GM21619 (cell line): Measurements from ENCODE around the gene BRIX1.
"Not testable (repeated sequence)": the region's sequence is repeated elsewhere in the genome, so short reads cannot be mapped to it uniquely, and the experiment has no call there.

Experiments used
- ATAC-seq: cut with Tn5 transposase; IDR thresholded peaks from one replicate; pipeline ENCODE4 v1.9.1; 2021; ENCODE audit not compliant: unreplicated experiment

Gene BRIX1

GRCh38 chr5:34913072-34913471 lies 2.4 kb upstream of the BRIX1 start:
- no peak for ATAC-seq

DNA sequence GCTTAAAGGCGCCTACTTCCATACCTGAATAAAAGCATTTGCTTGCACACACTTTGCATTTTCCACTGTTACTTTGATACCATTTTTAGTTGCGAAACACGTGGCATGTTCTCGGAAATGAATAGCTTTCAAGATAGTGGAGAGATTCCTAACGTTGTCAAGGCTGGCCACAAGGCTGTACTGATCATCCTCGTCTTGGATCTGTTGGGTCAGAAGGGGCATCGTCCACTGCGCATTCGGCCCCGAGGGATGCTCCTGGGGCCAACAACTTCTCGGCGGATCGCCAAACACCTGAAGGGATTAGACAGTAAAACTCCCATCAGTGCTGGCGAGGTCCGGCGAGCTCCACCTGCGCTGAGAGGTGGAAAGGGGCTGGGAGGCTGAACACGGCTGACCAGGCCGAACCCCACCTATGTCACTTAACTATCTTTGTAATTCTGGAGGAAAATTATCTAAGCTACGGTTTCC lies 806 bp upstream of the BRIX1 start:
- peak; percentile 20 for ATAC-seq

GRCh38 chr5:34915856-34916192 lies 313 bp downstream of the BRIX1 start:
- peak; percentile 12 for ATAC-seq

- ATAC-seq = no peak
Observed at GRCh38 chr5:34916518-34916917, 1.0 kb downstream of the BRIX1 start.

GRCh38 chr5:34918025-34918424 lies 2.5 kb downstream of the BRIX1 start:
- no peak for ATAC-seq

DNA sequence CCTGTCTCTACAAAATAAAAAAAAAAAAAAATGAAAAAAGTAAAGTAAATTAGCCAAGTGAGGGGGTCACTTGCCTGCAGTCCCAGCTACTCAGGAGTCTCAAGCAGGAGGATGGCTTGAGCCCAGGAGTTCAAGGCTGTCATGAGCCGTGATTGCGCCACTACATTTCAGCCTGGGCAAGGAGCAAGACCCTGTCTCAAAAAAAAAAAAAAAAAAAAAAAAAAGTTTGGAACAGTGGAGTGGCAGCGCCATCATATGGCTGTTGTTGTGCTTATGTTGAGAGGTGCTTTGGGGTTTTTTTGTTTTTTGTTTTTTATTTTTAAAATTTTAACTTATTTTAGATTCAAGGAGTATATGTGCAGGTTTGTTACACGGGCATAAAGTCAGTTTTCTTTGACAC lies 3.6 kb downstream of the BRIX1 start:
- ATAC-seq = no peak

DNA sequence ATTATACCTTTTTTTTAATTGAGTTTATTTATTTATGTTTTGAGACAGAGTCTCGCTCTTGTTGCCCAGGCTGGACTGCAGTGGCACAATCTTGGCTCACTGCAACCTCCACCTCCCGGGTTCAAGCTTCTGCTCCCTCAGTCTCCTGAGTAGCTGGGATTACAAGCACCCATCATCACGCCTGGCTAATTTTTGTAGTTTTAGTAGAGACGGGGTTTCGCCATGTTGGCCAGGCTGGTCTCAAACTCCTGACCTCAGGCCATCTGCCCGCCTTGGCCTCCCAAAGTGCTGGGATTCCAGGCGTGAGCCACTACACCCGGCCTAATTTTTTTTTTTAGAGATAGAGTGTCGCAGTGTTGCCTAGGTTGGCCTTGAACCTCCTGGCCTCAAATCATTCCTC lies 7.7 kb downstream of the BRIX1 start:
- ATAC-seq = not testable (repeated sequence)

DNA sequence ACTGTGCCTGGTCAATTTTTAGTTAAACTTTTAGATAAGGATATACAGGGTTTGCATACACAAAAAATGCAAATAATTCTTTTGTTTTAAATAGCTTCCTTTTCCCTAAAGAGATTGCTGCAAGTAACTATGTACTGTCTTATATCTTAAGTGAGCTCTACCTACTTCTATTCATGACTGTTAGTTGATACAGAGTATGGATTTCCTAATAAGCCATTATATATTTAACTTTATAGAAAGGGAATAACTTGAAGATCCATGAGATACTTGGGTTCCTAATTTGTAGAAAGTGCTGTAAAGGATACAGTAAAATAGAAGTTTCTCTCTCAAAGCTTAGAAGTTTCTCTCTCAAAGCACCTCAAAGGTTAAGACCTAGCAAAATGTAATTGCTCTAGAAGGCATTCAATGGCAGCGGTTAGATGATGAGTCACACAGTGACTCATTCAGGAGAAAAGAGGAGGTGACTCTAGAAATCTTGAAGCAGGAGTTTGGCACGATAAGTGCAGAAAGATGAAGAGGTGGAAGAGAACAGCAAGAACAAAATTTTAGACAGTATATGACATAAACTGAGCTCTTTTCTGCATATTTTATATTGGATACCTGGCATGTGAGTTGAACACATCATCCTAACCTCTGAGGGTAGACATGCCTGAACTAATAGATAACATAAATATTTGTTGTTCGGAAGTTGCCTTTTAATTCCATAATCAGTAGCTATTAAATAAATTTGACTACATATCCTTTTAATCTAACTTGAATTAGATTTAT lies 8.4 kb downstream of the BRIX1 start:
- no peak for ATAC-seq

DNA sequence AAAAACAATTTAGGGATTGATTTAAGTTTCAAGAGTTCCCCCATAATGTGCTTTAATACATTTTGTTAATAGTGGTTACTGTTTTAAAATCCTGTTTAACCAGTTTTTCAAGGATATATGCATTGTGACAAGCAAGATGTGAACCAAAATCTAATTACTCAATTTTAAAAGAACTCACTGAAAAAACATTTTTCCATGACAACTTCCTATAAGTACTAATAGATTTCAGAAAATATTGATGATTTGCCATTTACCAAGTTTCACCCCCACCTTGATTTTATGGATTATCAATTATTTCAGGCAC lies 8.9 kb downstream of the BRIX1 start:
- ATAC-seq = no peak

DNA sequence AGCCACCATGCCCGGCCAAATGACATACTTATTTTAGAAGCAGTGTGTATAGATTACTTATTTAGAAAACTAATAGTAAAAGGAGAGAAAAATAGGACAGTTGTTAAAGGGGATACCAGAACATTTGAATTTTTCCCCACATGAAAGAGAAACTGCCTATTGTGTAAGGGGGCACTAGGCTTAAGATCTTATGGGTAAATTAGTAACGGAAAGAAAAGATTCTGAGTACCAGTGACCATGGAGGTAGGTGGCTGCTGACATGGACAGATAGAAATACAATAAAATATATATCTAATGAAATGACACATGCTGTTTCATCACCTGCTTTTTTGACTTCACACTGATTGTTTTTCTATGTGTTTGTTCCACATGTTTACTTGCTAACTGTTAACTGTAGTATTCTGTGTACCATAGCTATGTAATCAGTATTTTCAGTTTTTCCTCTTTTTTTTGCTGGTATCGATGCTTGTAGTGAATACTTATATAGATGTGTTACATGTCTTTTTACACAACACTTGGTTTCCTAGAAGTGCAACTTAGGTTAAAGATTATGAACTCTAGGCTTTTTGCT lies 10.9 kb downstream of the BRIX1 start:
- no peak for ATAC-seq

DNA sequence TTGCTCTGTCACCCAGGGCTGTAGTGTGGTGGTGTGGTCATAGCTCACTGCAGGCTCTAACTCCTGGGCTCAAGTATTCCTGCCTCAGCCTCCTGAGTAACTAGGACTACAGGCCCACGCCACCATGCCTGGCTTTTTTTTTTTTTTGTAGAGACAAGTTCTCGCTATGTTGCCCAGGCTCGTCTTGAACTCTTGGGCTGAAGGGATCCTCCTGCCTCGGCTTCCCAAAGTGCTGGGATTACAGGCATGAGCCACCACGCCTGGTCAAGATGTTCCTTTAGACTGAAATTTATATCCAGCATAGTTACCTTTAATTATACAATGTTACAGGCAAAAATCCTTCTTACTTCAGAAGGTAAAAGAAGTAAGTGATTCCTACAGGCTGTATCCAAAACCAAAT lies 12.3 kb downstream of the BRIX1 start:
- ATAC-seq = no peak

DNA sequence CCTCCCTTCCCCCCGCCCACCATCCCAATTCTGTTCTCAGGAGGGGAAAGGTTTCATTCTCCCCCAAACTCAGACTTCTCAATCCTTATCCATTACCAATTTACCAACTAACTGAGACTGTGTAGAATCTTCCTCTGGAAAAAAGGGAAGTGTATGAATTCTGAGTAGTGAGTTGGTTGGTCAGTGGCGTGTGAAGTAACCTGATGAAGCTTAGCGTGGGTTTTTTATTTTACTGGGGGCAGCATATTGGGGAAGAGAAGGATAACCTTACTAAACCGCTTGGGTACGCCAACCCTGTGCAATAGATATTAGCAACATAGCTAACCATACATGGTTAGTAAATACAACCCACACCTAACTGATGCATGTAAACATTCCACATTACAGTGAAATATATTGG lies 12.8 kb downstream of the BRIX1 start:
- ATAC-seq = no peak

GRCh38 chr5:34929134-34929719 lies 13.7 kb downstream of the BRIX1 start, which contains the start of gene DNAJC21:
Gene DNAJC21, plus strand, starts transcription at chr5:34929559. Its CDS starts 261 bp downstream, at chr5:34929820.
- peak; percentile 83 for ATAC-seq

DNA sequence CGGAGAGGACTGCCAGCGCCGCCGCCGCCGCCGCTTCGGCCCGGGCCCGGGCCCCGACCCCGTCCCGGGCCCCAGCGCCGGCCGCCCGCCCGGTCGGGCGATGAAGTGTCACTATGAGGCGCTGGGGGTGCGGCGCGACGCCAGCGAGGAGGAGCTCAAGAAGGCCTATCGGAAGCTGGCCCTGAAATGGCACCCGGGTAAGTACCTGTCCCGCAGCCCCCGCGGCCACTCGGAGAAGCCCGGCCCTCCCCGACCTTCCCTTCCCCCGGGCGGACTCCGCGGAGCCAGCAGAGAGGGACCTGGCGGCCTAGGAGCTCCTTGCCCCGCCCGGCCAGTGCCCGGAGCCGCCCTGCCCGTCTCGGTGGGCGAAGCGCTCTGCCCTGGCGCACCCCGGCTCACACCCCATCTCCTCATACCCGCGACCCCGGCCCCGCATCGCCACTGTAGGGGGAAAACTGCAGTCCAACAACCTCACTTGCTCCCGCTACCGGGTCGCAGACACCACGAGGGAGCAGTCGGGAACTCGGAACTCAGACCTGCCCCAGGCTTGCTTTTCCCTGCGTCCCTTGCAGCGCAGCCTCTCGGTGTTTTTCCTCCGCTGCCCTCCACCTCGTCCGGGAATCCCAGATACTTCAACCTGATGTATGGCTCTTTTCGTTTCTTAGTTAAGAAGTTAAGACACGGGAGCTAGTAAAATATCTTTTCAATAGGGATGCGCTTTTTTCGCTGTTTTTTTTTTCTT lies 14.4 kb downstream of the BRIX1 start:
- peak; percentile 65 for ATAC-seq

DNA sequence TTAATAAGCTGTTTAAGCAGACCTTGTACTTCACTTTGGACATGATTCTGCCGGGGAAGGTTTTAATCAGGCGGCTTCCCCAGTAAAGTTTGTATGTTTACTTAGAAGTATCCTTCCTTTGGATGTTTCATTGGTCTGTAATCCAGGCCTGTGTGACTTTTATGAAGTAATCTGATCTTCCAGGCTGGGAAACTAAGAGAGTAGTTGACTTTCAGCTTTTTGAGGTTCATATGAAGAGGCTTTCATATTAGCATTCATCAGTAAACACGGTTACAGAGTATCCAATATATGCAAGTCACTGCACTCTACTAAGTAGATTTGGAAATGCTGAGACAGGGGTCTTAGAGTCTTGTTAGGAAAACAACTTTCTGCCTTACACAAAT lies 14.9 kb downstream of the BRIX1 start:
- ATAC-seq = no peak

- ATAC-seq = no peak
Observed at GRCh38 chr5:34930870-34931269, 15.4 kb downstream of the BRIX1 start.

DNA sequence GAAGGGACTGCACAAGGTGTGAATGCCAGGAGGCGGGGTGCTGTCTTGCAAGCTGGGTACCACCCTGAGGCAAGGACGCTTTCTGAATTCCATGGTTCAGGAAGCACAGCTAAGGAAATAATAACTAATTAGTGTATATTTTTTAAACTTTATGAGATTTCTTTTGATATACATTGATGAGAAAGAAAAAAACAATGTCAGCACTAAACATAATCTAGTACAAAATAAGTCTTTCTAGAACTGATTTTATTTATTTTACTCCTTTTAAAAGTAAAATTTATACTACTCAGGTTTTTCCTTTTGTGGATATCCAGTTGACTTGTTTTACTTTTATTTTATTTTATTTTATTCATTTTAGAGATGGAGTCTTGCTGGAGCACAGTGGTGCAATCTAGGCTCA lies 17.4 kb downstream of the BRIX1 start:
- ATAC-seq = no peak

GRCh38 chr5:34941936-34942335 lies 26.4 kb downstream of the BRIX1 start:
- ATAC-seq = no peak

- no peak for ATAC-seq
Observed at GRCh38 chr5:34944044-34944443, 28.5 kb downstream of the BRIX1 start.

- ATAC-seq = no peak
Observed at GRCh38 chr5:34944460-34945047, 29.0 kb downstream of the BRIX1 start.

- ATAC-seq = no peak
Observed at GRCh38 chr5:34957321-34957720, 41.8 kb downstream of the BRIX1 start.
